ENCODE data around the gene FLOT1. TPM values are rescaled to one million over a fixed set of nuclear protein-coding genes. Genes with fewer than 3 reads are reported as not detected.

FLOT1 gene
- total and polyA plus RNA-seq, 2 of the 13 experiments (the other 11 are each of a cell fraction or from before 2014, with no cell fraction given), result 82.3 to 130 TPM

- TF ChIP-seq TARDBP (CRISPR knock-in tag; IDR thresholded peaks at IDR 0.05), result 0 out of 2 replicates have a peak, but pooled peaks have one; percentile 34
- peak; percentile 98 for TF ChIP-seq ZBTB38 (CRISPR knock-in tag; IDR thresholded peaks at IDR 0.05)
- 0 out of 2 replicates have a peak, but pooled peaks have one; percentile 6 for TF ChIP-seq ZSCAN20 (CRISPR knock-in tag; IDR thresholded peaks at IDR 0.05; ENCODE audit: borderline replicate concordance)
- TF ChIP-seq, protein P1, sequence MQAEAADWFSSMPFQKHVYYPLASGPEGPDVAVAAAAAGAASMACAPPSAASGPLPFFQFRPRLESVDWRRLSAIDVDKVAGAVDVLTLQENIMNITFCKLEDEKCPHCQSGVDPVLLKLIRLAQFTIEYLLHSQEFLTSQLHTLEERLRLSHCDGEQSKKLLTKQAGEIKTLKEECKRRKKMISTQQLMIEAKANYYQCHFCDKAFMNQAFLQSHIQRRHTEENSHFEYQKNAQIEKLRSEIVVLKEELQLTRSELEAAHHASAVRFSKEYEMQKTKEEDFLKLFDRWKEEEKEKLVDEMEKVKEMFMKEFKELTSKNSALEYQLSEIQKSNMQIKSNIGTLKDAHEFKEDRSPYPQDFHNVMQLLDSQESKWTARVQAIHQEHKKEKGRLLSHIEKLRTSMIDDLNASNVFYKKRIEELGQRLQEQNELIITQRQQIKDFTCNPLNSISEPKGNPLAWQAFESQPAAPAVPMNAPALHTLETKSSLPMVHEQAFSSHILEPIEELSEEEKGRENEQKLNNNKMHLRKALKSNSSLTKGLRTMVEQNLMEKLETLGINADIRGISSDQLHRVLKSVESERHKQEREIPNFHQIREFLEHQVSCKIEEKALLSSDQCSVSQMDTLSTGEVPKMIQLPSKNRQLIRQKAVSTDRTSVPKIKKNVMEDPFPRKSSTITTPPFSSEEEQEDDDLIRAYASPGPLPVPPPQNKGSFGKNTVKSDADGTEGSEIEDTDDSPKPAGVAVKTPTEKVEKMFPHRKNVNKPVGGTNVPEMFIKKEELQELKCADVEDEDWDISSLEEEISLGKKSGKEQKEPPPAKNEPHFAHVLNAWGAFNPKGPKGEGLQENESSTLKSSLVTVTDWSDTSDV (CRISPR knock-in tag; IDR thresholded peaks at IDR 0.05), result 0 out of 2 replicates have a peak, but pooled peaks have one; percentile 30
- 0 out of 2 replicates have a peak, but pooled peaks have one; percentile 27 for TF ChIP-seq ZBTB20 (CRISPR knock-in tag; IDR thresholded peaks at IDR 0.05; ENCODE audit: borderline replicate concordance, low read depth)
- TF ChIP-seq, protein P2, sequence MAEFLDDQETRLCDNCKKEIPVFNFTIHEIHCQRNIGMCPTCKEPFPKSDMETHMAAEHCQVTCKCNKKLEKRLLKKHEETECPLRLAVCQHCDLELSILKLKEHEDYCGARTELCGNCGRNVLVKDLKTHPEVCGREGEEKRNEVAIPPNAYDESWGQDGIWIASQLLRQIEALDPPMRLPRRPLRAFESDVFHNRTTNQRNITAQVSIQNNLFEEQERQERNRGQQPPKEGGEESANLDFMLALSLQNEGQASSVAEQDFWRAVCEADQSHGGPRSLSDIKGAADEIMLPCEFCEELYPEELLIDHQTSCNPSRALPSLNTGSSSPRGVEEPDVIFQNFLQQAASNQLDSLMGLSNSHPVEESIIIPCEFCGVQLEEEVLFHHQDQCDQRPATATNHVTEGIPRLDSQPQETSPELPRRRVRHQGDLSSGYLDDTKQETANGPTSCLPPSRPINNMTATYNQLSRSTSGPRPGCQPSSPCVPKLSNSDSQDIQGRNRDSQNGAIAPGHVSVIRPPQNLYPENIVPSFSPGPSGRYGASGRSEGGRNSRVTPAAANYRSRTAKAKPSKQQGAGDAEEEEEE (CRISPR knock-in tag; IDR thresholded peaks at IDR 0.05; ENCODE audit: borderline replicate concordance), result peak; percentile 49; the same call in 1 of the 2 replicates
- TF ChIP-seq SMARCC2 (IDR thresholded peaks at IDR 0.05), result 0 out of 2 replicates have a peak, but pooled peaks have one; percentile 39
- TF ChIP-seq ZNF441 (CRISPR knock-in tag; IDR thresholded peaks at IDR 0.05; ENCODE audit: borderline replicate concordance), result 0 out of 2 replicates have a peak, but pooled peaks have one; percentile 7
- peak; percentile 8 for TF ChIP-seq ZSCAN9 (CRISPR knock-in tag; IDR thresholded peaks at IDR 0.05; ENCODE audit: borderline replicate concordance)
- TF ChIP-seq, protein P3, sequence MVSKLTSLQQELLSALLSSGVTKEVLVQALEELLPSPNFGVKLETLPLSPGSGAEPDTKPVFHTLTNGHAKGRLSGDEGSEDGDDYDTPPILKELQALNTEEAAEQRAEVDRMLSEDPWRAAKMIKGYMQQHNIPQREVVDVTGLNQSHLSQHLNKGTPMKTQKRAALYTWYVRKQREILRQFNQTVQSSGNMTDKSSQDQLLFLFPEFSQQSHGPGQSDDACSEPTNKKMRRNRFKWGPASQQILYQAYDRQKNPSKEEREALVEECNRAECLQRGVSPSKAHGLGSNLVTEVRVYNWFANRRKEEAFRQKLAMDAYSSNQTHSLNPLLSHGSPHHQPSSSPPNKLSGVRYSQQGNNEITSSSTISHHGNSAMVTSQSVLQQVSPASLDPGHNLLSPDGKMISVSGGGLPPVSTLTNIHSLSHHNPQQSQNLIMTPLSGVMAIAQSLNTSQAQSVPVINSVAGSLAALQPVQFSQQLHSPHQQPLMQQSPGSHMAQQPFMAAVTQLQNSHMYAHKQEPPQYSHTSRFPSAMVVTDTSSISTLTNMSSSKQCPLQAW (CRISPR knock-in tag; IDR thresholded peaks at IDR 0.05), result 0 out of 2 replicates have a peak, but pooled peaks have one; percentile 40
- peak; percentile 30 for TF ChIP-seq PRPF4 (IDR thresholded peaks at IDR 0.05; ENCODE audit: low read depth, low read length, poor library complexity, severe bottlenecking)
- TF ChIP-seq, protein P4, sequence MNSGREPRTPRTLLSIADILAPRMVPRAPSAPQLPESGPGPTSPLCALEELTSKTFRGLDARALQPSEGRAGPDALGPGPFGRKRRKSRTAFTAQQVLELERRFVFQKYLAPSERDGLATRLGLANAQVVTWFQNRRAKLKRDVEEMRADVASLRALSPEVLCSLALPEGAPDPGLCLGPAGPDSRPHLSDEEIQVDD (CRISPR knock-in tag; IDR thresholded peaks at IDR 0.05; ENCODE audit: borderline replicate concordance), result peak; percentile 51; the same call in 1 of the 2 replicates
- TF ChIP-seq NRL (CRISPR knock-in tag; IDR thresholded peaks at IDR 0.05; ENCODE audit: borderline replicate concordance), result 0 out of 2 replicates have a peak, but pooled peaks have one; percentile 46
- 0 out of 2 replicates have a peak, but pooled peaks have one; percentile 12 for TF ChIP-seq CHD4 (IDR thresholded peaks at IDR 0.05; ENCODE audit: borderline replicate concordance, low read length)
- TF ChIP-seq, protein P5, sequence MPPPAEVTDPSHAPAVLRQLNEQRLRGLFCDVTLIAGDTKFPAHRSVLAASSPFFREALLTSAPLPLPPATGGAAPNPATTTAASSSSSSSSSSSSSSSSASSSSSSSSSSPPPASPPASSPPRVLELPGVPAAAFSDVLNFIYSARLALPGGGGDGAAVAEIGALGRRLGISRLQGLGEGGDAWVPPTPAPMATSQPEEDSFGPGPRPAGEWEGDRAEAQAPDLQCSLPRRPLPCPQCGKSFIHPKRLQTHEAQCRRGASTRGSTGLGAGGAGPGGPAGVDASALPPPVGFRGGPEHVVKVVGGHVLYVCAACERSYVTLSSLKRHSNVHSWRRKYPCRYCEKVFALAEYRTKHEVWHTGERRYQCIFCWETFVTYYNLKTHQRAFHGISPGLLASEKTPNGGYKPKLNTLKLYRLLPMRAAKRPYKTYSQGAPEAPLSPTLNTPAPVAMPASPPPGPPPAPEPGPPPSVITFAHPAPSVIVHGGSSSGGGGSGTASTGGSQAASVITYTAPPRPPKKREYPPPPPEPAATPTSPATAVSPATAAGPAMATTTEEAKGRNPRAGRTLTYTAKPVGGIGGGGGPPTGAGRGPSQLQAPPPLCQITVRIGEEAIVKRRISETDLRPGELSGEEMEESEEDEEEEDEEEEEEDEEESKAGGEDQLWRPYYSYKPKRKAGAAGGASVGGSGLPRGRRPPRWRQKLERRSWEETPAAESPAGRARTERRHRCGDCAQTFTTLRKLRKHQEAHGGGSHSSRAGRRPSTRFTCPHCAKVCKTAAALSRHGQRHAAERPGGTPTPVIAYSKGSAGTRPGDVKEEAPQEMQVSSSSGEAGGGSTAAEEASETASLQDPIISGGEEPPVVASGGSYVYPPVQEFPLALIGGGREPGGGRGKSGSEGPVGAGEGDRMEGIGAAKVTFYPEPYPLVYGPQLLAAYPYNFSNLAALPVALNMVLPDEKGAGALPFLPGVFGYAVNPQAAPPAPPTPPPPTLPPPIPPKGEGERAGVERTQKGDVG (CRISPR knock-in tag; IDR thresholded peaks at IDR 0.05; ENCODE audit: borderline replicate concordance), result peak; percentile 43; the same call in 1 of the 2 replicates
Measured at GRCh38 chr6:30717845-30718720, 24.4 kb downstream of the FLOT1 start (continued).
